ENCODE results near the gene SETX. TPM values are rescaled to one million over a fixed set of nuclear protein-coding genes. Genes with fewer than 3 reads are reported as not detected.

Gene SETX, protein sequence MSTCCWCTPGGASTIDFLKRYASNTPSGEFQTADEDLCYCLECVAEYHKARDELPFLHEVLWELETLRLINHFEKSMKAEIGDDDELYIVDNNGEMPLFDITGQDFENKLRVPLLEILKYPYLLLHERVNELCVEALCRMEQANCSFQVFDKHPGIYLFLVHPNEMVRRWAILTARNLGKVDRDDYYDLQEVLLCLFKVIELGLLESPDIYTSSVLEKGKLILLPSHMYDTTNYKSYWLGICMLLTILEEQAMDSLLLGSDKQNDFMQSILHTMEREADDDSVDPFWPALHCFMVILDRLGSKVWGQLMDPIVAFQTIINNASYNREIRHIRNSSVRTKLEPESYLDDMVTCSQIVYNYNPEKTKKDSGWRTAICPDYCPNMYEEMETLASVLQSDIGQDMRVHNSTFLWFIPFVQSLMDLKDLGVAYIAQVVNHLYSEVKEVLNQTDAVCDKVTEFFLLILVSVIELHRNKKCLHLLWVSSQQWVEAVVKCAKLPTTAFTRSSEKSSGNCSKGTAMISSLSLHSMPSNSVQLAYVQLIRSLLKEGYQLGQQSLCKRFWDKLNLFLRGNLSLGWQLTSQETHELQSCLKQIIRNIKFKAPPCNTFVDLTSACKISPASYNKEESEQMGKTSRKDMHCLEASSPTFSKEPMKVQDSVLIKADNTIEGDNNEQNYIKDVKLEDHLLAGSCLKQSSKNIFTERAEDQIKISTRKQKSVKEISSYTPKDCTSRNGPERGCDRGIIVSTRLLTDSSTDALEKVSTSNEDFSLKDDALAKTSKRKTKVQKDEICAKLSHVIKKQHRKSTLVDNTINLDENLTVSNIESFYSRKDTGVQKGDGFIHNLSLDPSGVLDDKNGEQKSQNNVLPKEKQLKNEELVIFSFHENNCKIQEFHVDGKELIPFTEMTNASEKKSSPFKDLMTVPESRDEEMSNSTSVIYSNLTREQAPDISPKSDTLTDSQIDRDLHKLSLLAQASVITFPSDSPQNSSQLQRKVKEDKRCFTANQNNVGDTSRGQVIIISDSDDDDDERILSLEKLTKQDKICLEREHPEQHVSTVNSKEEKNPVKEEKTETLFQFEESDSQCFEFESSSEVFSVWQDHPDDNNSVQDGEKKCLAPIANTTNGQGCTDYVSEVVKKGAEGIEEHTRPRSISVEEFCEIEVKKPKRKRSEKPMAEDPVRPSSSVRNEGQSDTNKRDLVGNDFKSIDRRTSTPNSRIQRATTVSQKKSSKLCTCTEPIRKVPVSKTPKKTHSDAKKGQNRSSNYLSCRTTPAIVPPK (N-terminal part only)
- 39.0 and 56.7 TPM in 2 replicates for total RNA-seq (2016; rRNA removed; fragmentation: Illumina TruSeq; extraction: Trizol)
- total RNA-seq (2016; cell fraction: cytosol; rRNA removed; fragmentation: Illumina TruSeq; extraction: Trizol; ENCODE audit: low read depth), result 8.6 and 9.3 TPM in 2 replicates
- total RNA-seq (2016; cell fraction: insoluble cytoplasmic fraction; rRNA removed; fragmentation: Illumina TruSeq; extraction: Trizol), result 37.2 and 54.1 TPM in 2 replicates
- total RNA-seq (2016; cell fraction: membrane; rRNA removed; fragmentation: Illumina TruSeq; extraction: Trizol), result 12.9 and 15.9 TPM in 2 replicates
- 52.9 and 55.1 TPM in 2 replicates for total RNA-seq (2016; cell fraction: nucleus; rRNA removed; fragmentation: Illumina TruSeq; extraction: Trizol)
- polyA plus RNA-seq (2011; rRNA removed), result 13.1 and 13.2 TPM in 2 replicates
- 7.7 and 11.4 TPM in 2 replicates for polyA plus RNA-seq (2011; cell fraction: cytosol; rRNA removed)
- polyA plus RNA-seq (2011; cell fraction: nucleus; rRNA removed), result 10.9 and 14.6 TPM in 2 replicates
- polyA plus RNA-seq (2012), result 13.5 and 14.4 TPM in 2 replicates
- polyA plus RNA-seq (2016; cell fraction: cytosol; fragmentation: Illumina TruSeq; extraction: Trizol; ENCODE audit: low read depth), result 0.99 and 1.2 TPM in 2 replicates
- 23.6 and 24.0 TPM in 2 replicates for polyA plus RNA-seq (2016; cell fraction: insoluble cytoplasmic fraction; fragmentation: Illumina TruSeq; extraction: Trizol; ENCODE audit: low read depth)
- polyA plus RNA-seq (2016; cell fraction: membrane; fragmentation: Illumina TruSeq; extraction: Trizol; ENCODE audit: low read depth), result 3.0 and 3.2 TPM in 2 replicates
- polyA plus RNA-seq (2016; cell fraction: nucleus; fragmentation: Illumina TruSeq; extraction: Trizol; ENCODE audit: insufficient read depth, low read depth), result 32.8 and 33.3 TPM in 2 replicates
- 27.4 and 73.8 TPM in 2 replicates for polyA minus RNA-seq (2011; rRNA and poly(A)+ RNA removed; ENCODE audit: low replicate concordance)
- 21.9 and 24.4 TPM in 2 replicates for polyA minus RNA-seq (2011; cell fraction: cytosol; rRNA and poly(A)+ RNA removed)
- 72.6 and 81.2 TPM in 2 replicates for polyA minus RNA-seq (2011; cell fraction: nucleus; rRNA and poly(A)+ RNA removed)
- percentile 83 among the genes with signal in this experiment for Bru-seq, nascent RNA
- percentile 85 among the genes with signal in this experiment for BruChase-seq, experiment 1, labeled RNA remaining after a 6-hour chase
- percentile 89 among the genes with signal in this experiment for BruChase-seq, experiment 2, labeled RNA remaining after a 2-hour chase
- long read RNA-seq, experiment 1, partial matches to known transcripts, result 6 of 7 reads
- long read RNA-seq, experiment 1, other reads (novel, unspliced or antisense), result 1 of 7 reads
- long read RNA-seq, experiment 2, partial matches to known transcripts, result 5 of 24 reads
- long read RNA-seq, experiment 2, other reads (novel, unspliced or antisense), result 19 of 24 reads

DNA sequence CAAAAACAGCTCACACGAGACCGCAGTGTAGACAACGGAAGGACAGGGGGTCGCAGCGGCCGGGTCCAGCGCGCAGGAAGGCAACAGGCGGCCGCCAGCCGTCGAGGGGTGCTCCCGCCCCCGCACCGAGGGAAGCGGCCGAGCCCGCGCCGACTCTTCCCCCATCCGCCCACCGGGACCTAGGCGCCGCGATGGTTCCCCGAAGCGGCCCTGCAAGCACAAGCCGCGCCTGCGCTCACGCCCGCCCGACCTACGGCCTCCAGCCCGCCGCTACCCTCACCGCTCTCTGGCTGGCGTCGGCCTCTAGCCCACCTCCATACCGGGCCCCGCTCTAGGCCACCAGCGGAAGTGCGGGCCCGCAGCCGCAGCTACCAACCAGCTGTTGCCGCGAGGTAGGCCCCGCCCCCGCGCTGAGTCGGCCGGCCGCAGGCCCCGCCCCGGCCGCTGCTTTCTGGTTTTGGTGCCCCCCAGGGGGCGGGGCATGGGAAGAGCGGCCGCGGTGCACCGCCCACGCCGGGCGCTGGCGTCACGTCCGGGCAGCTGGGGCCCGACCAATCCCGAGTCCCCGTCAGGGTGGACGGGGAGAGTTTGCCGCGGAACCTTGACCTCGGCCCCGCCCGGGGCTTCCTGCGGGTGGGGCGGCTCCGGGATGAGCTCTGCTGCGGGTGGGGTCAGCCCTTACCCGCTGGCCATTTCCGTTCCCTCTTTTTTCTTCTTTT, at the start of gene SETX:
Gene SETX, minus strand, starts transcription at position 350 of the 719 bp plus-strand sequence. CDS start 5,558 bp downstream, outside the sequence.
- H3K4me3 ChIP-seq (replicated peaks in 1 of 3; ENCODE audit: insufficient read depth in 1 of 3, low read depth in 2 of 3, low read length in 3 of 3), result peak within 1 kb of the TSS; percentile 76 to 100 (median 99)
- peak within 1 kb of the TSS; percentile 17 for H2AFZ ChIP-seq (ENCODE audit: low read length)
- no TSS peak for BruUV-seq (replicated peaks)
- peak within 1 kb of the TSS; percentile 88 for H3K4me2 ChIP-seq (ENCODE audit: low read depth, low read length)
- peak; percentile 99 for ATAC-seq
- in situ Hi-C loops (cut with HindIII; ENCODE audit: extremely low pct_ligation_motif_present, low pct_unique_long_range_greater_than_20kb) (no loop called here), intact Hi-C loops (cut with micrococcal nuclease; ENCODE audit: unreplicated experiment) (no loop called here)
- H3K36me3 ChIP-seq (replicated peaks in 1 of 2; ENCODE audit: control insufficient read depth in 1 of 2, insufficient read depth in 2 of 2, low read length in 2 of 2), result peaks cover 0 to 29% of the 10 kb centered on the region in 2 experiments; a peak in 2 of 5 replicates
- FAIRE-seq, result peak; percentile 89
- H4K20me1 ChIP-seq (ENCODE audit: insufficient read depth, low read length), result no peaks in the 10 kb centered on the region
- ChIA-PET POLR2A (interaction anchor here (0.7 to 1.0 kb wide), 6 partner anchors 8 to 676 kb away, joined by 3 to 7 read pairs (median 4); partner anchors contain the start of gene GTF3C5), CTCF (ENCODE audit: low intra/inter-chr PET ratio, low total read pairs) (no interaction called here)
- peak within 1 kb of the TSS; percentile 99 for H3K9ac ChIP-seq (ENCODE audit: insufficient read depth, low read depth, low read length)
- 2% methylated on average over 7 of the region's 82 CpGs for WGBS (ENCODE audit: low lambda C conversion rate)
- no peaks in the 10 kb centered on the region for H3K9me3 ChIP-seq (ENCODE audit: low read length)
- peaks cover 43% of the 10 kb centered on the region for H3K4me1 ChIP-seq (ENCODE audit: insufficient read depth, low read length)
- H3K27ac ChIP-seq (ENCODE audit: extremely low read length, insufficient read depth, low read length), result peak within 1 kb of the TSS; percentile 83
- H3K79me2 ChIP-seq (ENCODE audit: insufficient read depth, low read length), result peaks cover 38% of the 10 kb centered on the region
- DNase-seq (ENCODE audit: low spot score), result peak; percentile 94
- H3K27me3 ChIP-seq (ENCODE audit: control insufficient read depth in 1 of 2, insufficient read depth in 2 of 2, low read length in 2 of 2), result no peaks in the 10 kb centered on the region; a peak in 1 of 5 replicates
- TF ChIP-seq DMAP1 (CRISPR knock-in tag; IDR thresholded peaks at IDR 0.05), result peak; percentile 78; the same call in 1 of the 2 replicates
- peak; percentile 93 for TF ChIP-seq TAF1 (CRISPR knock-in tag; IDR thresholded peaks at IDR 0.05)
- TF ChIP-seq RAD51 (IDR thresholded peaks at IDR 0.05; ENCODE audit: borderline replicate concordance), result no peak
- TF ChIP-seq ZNF567 (CRISPR knock-in tag; IDR thresholded peaks at IDR 0.05; ENCODE audit: borderline replicate concordance), result no peak
- TF ChIP-seq SMAD1 (CRISPR knock-in tag; IDR thresholded peaks at IDR 0.05; ENCODE audit: borderline replicate concordance, low read depth), result no peak
- TF ChIP-seq, protein P1, sequence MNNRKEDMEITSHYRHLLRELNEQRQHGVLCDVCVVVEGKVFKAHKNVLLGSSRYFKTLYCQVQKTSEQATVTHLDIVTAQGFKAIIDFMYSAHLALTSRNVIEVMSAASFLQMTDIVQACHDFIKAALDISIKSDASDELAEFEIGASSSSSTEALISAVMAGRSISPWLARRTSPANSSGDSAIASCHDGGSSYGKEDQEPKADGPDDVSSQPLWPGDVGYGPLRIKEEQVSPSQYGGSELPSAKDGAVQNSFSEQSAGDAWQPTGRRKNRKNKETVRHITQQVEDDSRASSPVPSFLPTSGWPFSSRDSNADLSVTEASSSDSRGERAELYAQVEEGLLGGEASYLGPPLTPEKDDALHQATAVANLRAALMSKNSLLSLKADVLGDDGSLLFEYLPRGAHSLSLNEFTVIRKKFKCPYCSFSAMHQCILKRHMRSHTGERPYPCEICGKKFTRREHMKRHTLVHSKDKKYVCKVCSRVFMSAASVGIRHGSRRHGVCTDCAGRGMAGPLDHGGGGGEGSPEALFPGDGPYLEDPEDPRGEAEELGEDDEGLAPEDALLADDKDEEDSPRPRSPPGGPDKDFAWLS (CRISPR knock-in tag; IDR thresholded peaks at IDR 0.05; ENCODE audit: borderline replicate concordance), result no peak
- TF ChIP-seq NCOA2 (CRISPR knock-in tag; IDR thresholded peaks at IDR 0.05), result no peak; the same call in 1 of the 2 replicates
- no peak for TF ChIP-seq ZNF180 (CRISPR knock-in tag; IDR thresholded peaks at IDR 0.05; ENCODE audit: borderline replicate concordance, low read depth)
- no peak for TF ChIP-seq NR1H2 (CRISPR knock-in tag; IDR thresholded peaks at IDR 0.05; ENCODE audit: borderline replicate concordance, low read depth)
- TF ChIP-seq RFXAP (CRISPR knock-in tag; IDR thresholded peaks at IDR 0.05; ENCODE audit: borderline replicate concordance), result peak; percentile 69
- no peak for TF ChIP-seq KDM6A (CRISPR knock-in tag; IDR thresholded peaks at IDR 0.05; ENCODE audit: low read depth)
- peak; percentile 90 for TF ChIP-seq KMT2A (CRISPR knock-in tag; IDR thresholded peaks at IDR 0.05)
- no peak for TF ChIP-seq NFIC (IDR thresholded peaks at IDR 0.05; ENCODE audit: low read length)
